Mesendoderm (in vitro differentiated cells): ENCODE data around the gene NAPA.
A peak's percentile ranks its signal among the peaks of the same experiment; 100 is the strongest.

Experiments
- DNase-seq: peaks from one replicate; pipeline ENCODE4 v3.0.0; 2013
- H2AK5ac ChIP-seq: 2 replicates; pipeline ENCODE4 v1.6.1; 2013; ENCODE audit warnings: low read length, inconsistent platforms
- H2BK120ac ChIP-seq: 2 replicates; pipeline ENCODE4 v1.6.1; 2013; ENCODE audit warnings: low read depth, mild to moderate bottlenecking, low read length, moderate library complexity, mixed read lengths
- H2BK15ac ChIP-seq: replicated peaks from 2 replicates; pipeline ENCODE4 v1.6.1; 2013; ENCODE audit warnings: low read depth, mild to moderate bottlenecking, moderate library complexity
- H2BK5ac ChIP-seq: 2 replicates; pipeline ENCODE4 v1.6.1; 2013; ENCODE audit warnings: low read length, inconsistent platforms
- H3K18ac ChIP-seq: 2 replicates; pipeline ENCODE4 v1.6.1; 2013; ENCODE audit warnings: mild to moderate bottlenecking, low read length, mixed read lengths
- H3K23ac ChIP-seq: one replicate; pipeline ENCODE4 v1.6.1; 2013; ENCODE audit warnings: low read length
- H3K27ac ChIP-seq: 2 replicates; pipeline ENCODE4 v1.5.1; 2013; ENCODE audit warnings: low read depth, mild to moderate bottlenecking, inconsistent platforms, low read length, moderate library complexity
- H3K27me3 ChIP-seq: 2 replicates; pipeline ENCODE4 v1.6.1; 2013; ENCODE audit warnings: low read length, control low read depth, mild to moderate bottlenecking, inconsistent platforms; ENCODE audit not compliant: insufficient read depth, poor library complexity
- H3K36me3 ChIP-seq: 2 replicates; pipeline ENCODE4 v1.6.1; 2013; ENCODE audit warnings: low read length, inconsistent platforms; ENCODE audit not compliant: control insufficient read depth, insufficient read depth
- H3K4ac ChIP-seq: one replicate; pipeline ENCODE4 v1.6.1; 2013; ENCODE audit warnings: low read depth, mild to moderate bottlenecking, low read length, moderate library complexity
- H3K4me1 ChIP-seq: 2 replicates; pipeline ENCODE4 v1.6.1; 2013; ENCODE audit warnings: low read depth, low read length, inconsistent platforms; ENCODE audit not compliant: control insufficient read depth
- H3K4me2 ChIP-seq: 2 replicates; pipeline ENCODE4 v1.6.1; 2013; ENCODE audit warnings: low read length
- H3K4me3 ChIP-seq: 2 replicates; pipeline ENCODE4 v1.5.1; 2013; ENCODE audit warnings: mild to moderate bottlenecking, low read length
- H3K56ac ChIP-seq: one replicate; pipeline ENCODE4 v1.6.1; 2013; ENCODE audit warnings: low read length
- H3K79me1 ChIP-seq: 2 replicates; pipeline ENCODE4 v1.6.1; 2013; ENCODE audit warnings: low read length, inconsistent platforms
- H3K79me2 ChIP-seq: 2 replicates; pipeline ENCODE4 v1.6.1; 2013; ENCODE audit warnings: mild to moderate bottlenecking, low read length; ENCODE audit not compliant: control insufficient read depth, insufficient read depth
- H3K9ac ChIP-seq: 2 replicates; pipeline ENCODE4 v1.6.1; 2013; ENCODE audit warnings: low read length, inconsistent platforms
- H4K5ac ChIP-seq: one replicate; pipeline ENCODE4 v1.6.1; 2013; ENCODE audit warnings: low read length
- H4K8ac ChIP-seq: one replicate; pipeline ENCODE4 v1.6.1; 2013; ENCODE audit warnings: low read depth, mild to moderate bottlenecking, control low read depth, low read length, moderate library complexity
- WGBS: extraction: QIAGEN DNeasy Blood & Tissue Kit; methylation state at CpG from one replicate; pipeline ENCODE4 v1.1.7; 2013; ENCODE audit warnings: low lambda C conversion rate, missing lambda C conversion rate; ENCODE audit not compliant: insufficient coverage; ENCODE audit errors: extremely low coverage; 5-methylcytosine and 5-hydroxymethylcytosine counted together

NAPA gene

GRCh38 chr19:47514151-47514868 lies 553 bp downstream of the NAPA start:
- peak overlapping the region; percentile 92 for H3K23ac ChIP-seq
- no peak for DNase-seq
- H3K27me3 ChIP-seq: no peaks in the 10 kb centered on the region
- no peak overlapping the region for H2AK5ac ChIP-seq
- H3K9ac ChIP-seq: peak overlapping the region; percentile 98
- no CpG with 5 or more reads among the region's 40 CpGs for WGBS
- H2BK15ac ChIP-seq: no peak overlapping the region
- no peak overlapping the region for H2BK5ac ChIP-seq
- no peak overlapping the region for H2BK120ac ChIP-seq
- peak overlapping the region; percentile 94 for H3K56ac ChIP-seq
- no peak overlapping the region for H3K27ac ChIP-seq
- H4K5ac ChIP-seq: no peak overlapping the region
- H3K4me1 ChIP-seq: no peaks in the 10 kb centered on the region
- no peaks in the 10 kb centered on the region for H3K36me3 ChIP-seq
- peaks cover 30% of the 10 kb centered on the region for H3K79me1 ChIP-seq
- H4K8ac ChIP-seq: no peak overlapping the region
- H3K18ac ChIP-seq: no peak overlapping the region
- peak overlapping the region; percentile 100 for H3K4me3 ChIP-seq
- H3K4ac ChIP-seq: no peak overlapping the region
- H3K4me2 ChIP-seq: peak overlapping the region; percentile 77
- peaks cover 36% of the 10 kb centered on the region for H3K79me2 ChIP-seq

GRCh38 chr19:47512948-47513319 lies 1.9 kb downstream of the NAPA start:
- Histone ChIP-seq H4K5ac (no peak overlapping the region), H3K27ac (no peak overlapping the region), H3K36me3 (no peaks in the 10 kb centered on the region), H2BK5ac (no peak overlapping the region), H3K4me3 (no peak overlapping the region), H3K9ac (no peak overlapping the region), H3K23ac (no peak overlapping the region), H2BK15ac (no peak overlapping the region), H4K8ac (no peak overlapping the region), H3K4ac (no peak overlapping the region), H3K79me1 (peaks cover 32% of the 10 kb centered on the region), H2BK120ac (no peak overlapping the region), H3K18ac (no peak overlapping the region), H3K79me2 (peaks cover 39% of the 10 kb centered on the region), H3K4me1 (no peaks in the 10 kb centered on the region), H3K56ac (no peak overlapping the region), H3K27me3 (no peaks in the 10 kb centered on the region), H2AK5ac (no peak overlapping the region), H3K4me2 (no peak overlapping the region)
- no CpG with 5 or more reads among the region's 8 CpGs for WGBS
- no peak for DNase-seq

DNA sequence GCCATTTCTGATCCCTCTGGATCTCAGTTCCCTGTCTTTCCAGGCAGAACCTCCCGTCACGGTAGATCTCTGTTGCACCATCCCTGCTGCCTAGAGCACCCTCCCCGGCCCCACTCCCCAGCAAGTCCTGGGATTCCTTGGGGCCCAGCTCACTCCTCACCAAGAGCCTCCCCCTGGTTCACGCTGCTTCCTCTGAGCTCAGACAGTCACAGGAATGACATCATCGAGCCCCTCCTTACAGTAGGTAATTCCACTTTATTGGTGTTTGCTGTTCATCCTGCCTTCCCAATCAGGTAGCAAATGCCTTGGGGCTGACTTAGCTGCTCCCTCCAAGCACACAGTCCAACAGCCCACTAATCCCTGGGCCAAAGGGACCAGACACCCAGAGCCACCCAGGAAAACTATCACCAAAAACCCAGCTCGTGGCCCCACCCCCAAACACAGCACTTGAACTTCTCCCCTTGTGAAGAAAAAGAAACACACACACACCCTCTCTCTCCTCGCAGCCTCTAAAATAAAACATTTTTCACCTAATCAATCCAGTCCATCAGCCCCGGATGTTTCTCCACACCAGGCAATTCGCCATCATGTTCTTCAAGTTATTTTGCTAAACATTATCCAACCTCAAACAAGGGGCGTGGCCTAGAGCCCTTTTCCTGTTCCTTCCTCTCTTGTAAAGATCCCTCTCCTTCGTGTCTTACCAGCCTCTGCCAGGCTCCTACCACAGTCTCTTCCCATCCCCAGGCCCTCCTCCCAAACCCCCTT lies 2.5 kb downstream of the NAPA start:
- no peak overlapping the region for H2AK5ac ChIP-seq
- H3K36me3 ChIP-seq: no peaks in the 10 kb centered on the region
- H3K23ac ChIP-seq: no peak overlapping the region
- no peak overlapping the region for H3K9ac ChIP-seq
- no peak overlapping the region for H4K5ac ChIP-seq
- H3K56ac ChIP-seq: no peak overlapping the region
- H2BK120ac ChIP-seq: no peak overlapping the region
- no peak overlapping the region for H3K4me3 ChIP-seq
- H3K4ac ChIP-seq: no peak overlapping the region
- no peak overlapping the region for H3K27ac ChIP-seq
- H3K79me1 ChIP-seq: peaks cover 36% of the 10 kb centered on the region
- H3K4me2 ChIP-seq: no peak overlapping the region
- no peaks in the 10 kb centered on the region for H3K27me3 ChIP-seq
- no peaks in the 10 kb centered on the region for H3K4me1 ChIP-seq
- H3K79me2 ChIP-seq: peaks cover 41% of the 10 kb centered on the region
- no peak overlapping the region for H2BK5ac ChIP-seq
- no peak overlapping the region for H4K8ac ChIP-seq
- no CpG with 5 or more reads among the region's 11 CpGs for WGBS
- no peak overlapping the region for H3K18ac ChIP-seq
- no peak overlapping the region for H2BK15ac ChIP-seq
- no peak for DNase-seq

GRCh38 chr19:47511681-47512080 lies 3.2 kb downstream of the NAPA start:
- Histone ChIP-seq H2BK15ac (no peak overlapping the region), H3K4me3 (no peak overlapping the region), H3K23ac (no peak overlapping the region), H2BK120ac (no peak overlapping the region), H3K18ac (no peak overlapping the region), H3K9ac (no peak overlapping the region), H3K4me1 (no peaks in the 10 kb centered on the region), H3K79me2 (peaks cover 41% of the 10 kb centered on the region), H3K36me3 (no peaks in the 10 kb centered on the region), H3K4ac (no peak overlapping the region), H3K4me2 (no peak overlapping the region), H4K5ac (no peak overlapping the region), H2BK5ac (no peak overlapping the region), H3K27me3 (no peaks in the 10 kb centered on the region), H3K56ac (no peak overlapping the region), H4K8ac (no peak overlapping the region), H2AK5ac (no peak overlapping the region), H3K79me1 (peaks cover 39% of the 10 kb centered on the region), H3K27ac (no peak overlapping the region)
- no CpG with 5 or more reads among the region's 7 CpGs for WGBS
- DNase-seq: no peak

GRCh38 chr19:47511128-47511517 lies 3.7 kb downstream of the NAPA start:
- no peak overlapping the region for H4K5ac ChIP-seq
- H3K27ac ChIP-seq: no peak overlapping the region
- no peak for DNase-seq

More at GRCh38 chr19:47511128-47511517, 3.7 kb downstream of the NAPA start:
- Histone ChIP-seq H3K4ac (no peak overlapping the region), H3K4me3 (no peak overlapping the region), H2BK15ac (no peak overlapping the region), H2BK120ac (no peak overlapping the region), H3K18ac (no peak overlapping the region), H2AK5ac (no peak overlapping the region), H3K27me3 (no peaks in the 10 kb centered on the region), H2BK5ac (no peak overlapping the region), H3K4me2 (no peak overlapping the region), H4K8ac (no peak overlapping the region), H3K23ac (no peak overlapping the region), H3K4me1 (no peaks in the 10 kb centered on the region), H3K9ac (no peak overlapping the region), H3K56ac (no peak overlapping the region), H3K79me1 (peaks cover 39% of the 10 kb centered on the region), H3K36me3 (no peaks in the 10 kb centered on the region), H3K79me2 (peaks cover 41% of the 10 kb centered on the region)
- WGBS: no CpG with 5 or more reads among the region's 6 CpGs
